ENCODE data around the gene DDX17.
"Not testable (repeated sequence)": the region's sequence is repeated elsewhere in the genome, so short reads cannot be mapped to it uniquely, and the experiment has no call there.

Gene DDX17

DNA sequence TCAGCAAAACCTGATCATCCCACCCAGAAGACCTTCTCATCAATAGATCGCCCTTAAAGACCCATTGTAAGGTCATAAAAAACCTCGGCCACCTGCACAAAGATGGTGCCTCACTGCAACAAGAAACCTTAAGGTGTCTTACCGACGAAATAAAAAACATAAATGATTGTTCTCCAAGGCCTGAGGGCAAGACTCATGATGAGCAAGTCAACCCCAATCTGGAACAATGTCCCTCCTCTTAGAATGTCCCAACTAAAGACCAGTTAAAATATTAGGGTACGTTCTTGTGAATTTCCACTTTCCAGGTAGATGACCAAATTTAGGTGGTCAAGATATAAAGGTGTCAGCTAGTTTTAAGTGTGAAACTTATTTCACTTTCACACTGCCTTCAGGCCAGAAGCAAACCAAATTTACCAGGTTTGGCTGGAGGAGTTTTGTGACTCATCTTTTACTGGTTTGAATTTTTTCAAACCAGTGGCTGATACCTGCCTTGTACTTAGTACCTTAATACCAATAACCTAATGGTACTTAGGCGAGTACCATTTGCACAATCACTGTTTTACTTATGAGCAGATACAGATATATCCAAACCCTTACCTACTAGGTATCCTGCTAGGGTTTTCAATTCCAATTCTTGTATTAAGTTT, 23.3 kb downstream of the DDX17 start:
- Mint-ChIP-seq H3K4me3 (no peak overlapping the region), H3K4me1 (ENCODE audit: low read depth) (peaks cover 37% of the 10 kb centered on the region), H3K27me3 (no peaks in the 10 kb centered on the region), H3K9me3 (ENCODE audit: low read depth) (no peaks in the 10 kb centered on the region), H3K36me3 (peaks cover 13% of the 10 kb centered on the region), H3K27ac (peak overlapping the region; percentile 12)

DNA sequence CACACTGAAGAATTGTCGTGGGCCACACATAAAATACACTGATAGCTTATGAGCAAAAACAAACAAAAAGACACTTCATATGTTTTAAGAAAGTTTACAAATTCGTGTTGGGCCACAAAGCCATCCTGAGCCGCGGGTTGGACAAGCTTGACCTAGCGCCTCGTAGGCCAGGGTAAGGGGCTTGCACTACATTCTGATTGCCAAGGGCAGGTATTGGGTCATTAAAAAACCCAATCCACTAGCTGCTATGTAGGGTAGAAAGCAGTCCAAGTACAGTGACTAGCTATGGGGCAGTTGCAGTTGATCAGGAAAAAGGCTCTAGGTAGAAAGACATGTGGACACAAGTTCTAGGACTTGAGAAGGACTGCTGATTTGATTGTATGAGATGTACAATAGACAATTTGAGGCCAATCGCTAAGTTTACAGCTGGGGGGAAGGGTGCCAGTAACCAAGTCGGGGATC, 24.2 kb downstream of the DDX17 start:
- H3K36me3 Mint-ChIP-seq = peaks cover 12% of the 10 kb centered on the region
- no peaks in the 10 kb centered on the region for H3K9me3 Mint-ChIP-seq (ENCODE audit: low read depth)
- peaks cover 36% of the 10 kb centered on the region for H3K4me1 Mint-ChIP-seq (ENCODE audit: low read depth)
- H3K27me3 Mint-ChIP-seq = no peaks in the 10 kb centered on the region
- H3K4me3 Mint-ChIP-seq = no peak overlapping the region
- no peak overlapping the region for H3K27ac Mint-ChIP-seq

DNA sequence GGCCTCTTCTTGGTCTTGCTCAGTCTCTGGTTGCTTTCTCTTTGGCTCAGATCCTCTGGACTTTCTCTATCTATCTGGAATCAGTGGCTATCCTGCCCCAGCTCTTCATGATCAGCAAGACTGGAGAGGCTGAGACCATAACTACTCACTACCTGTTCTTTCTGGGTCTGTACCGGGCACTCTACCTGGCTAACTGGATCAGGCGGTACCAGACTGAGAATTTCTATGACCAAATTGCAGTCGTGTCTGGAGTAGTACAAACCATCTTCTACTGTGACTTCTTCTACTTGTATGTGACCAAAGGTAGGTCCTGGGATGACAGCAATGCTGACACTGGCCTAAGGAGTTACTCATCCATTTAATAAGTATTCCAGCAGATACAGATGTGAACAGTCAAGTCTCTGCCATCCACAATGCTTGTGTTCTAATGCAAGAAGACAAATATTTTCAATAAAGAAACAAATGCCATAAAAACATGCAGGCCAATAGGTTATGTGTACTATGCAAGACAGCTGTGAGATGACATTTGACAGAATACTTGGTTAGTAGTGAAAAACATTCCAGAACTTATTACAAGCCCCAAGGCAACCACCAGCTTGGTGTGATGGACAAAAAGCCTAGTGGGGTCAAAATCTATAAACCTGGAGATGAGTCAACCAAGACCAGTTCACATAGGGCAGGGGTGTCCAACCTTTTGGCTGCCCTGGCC, 24.8 kb downstream of the DDX17 start:
- no peak overlapping the region for H3K4me3 Mint-ChIP-seq
- peaks cover 31% of the 10 kb centered on the region for H3K4me1 Mint-ChIP-seq (ENCODE audit: low read depth)
- peak overlapping the region; percentile 1 for H3K27ac Mint-ChIP-seq
- peaks cover 12% of the 10 kb centered on the region for H3K36me3 Mint-ChIP-seq
- H3K27me3 Mint-ChIP-seq = no peaks in the 10 kb centered on the region
- no peaks in the 10 kb centered on the region for H3K9me3 Mint-ChIP-seq (ENCODE audit: low read depth)

DNA sequence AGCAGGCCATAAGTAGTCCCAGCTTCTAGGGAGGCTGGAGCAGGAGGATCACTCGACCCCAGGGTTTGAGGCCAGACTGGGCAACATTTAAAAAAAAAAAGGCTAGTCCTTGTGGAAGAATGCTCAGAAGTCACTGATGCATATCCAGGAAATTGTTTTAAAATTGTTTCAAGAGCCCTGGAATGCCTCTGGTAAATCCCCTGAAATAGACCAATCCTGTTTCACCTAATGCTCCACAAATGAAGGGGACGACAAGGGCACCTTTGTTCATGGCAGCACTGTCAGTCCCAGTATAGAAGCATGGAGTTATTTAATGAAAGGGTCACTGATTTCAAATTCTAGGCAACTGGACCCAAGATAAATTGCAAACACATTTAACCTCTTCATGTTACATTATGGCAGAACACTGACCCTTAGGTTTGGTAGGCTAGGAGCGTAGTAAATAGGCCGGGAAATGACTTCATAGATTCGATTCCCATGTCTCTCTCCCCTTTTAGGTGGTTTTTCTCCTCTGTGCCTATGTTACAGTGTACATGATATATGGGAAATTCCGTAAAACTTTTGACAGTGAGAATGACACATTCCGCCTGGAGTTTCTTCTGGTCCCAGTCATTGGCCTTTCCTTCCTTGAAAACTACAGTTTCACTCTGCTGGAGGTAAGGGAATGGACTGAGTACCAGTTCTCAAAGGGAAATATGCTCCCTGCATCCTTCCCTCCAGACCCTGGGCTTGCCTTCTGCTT, 26.8 kb downstream of the DDX17 start:
- Mint-ChIP-seq H3K36me3 (peaks cover 11% of the 10 kb centered on the region), H3K27me3 (no peaks in the 10 kb centered on the region), H3K4me3 (no peak overlapping the region), H3K4me1 (ENCODE audit: low read depth) (peaks cover 24% of the 10 kb centered on the region), H3K27ac (peak overlapping the region; percentile 66), H3K9me3 (ENCODE audit: low read depth) (no peaks in the 10 kb centered on the region)

DNA sequence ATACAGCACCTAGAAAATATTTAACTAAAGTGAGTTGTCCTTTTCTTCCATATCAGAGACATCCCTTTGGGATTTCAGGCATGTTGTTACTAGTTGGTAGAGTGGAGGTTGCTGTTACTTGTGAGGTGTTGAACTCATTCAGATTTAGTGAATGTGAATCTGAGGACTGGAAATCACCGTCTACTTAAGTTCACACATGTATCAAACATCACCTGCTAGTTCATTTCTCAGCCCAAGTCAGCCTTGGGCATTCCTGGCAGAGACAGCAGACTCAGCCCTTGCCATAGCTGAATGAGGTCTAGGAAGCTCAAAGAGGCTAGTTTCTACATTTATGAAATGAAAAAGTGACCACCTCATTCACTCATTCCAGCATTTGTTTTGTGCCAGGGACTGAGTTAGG, 28.5 kb downstream of the DDX17 start:
- peaks cover 4% of the 10 kb centered on the region for H3K36me3 Mint-ChIP-seq
- H3K4me1 Mint-ChIP-seq (ENCODE audit: low read depth) = peaks cover 10% of the 10 kb centered on the region
- no peaks in the 10 kb centered on the region for H3K9me3 Mint-ChIP-seq (ENCODE audit: low read depth)
- no peak overlapping the region for H3K4me3 Mint-ChIP-seq
- no peak overlapping the region for H3K27ac Mint-ChIP-seq
- no peaks in the 10 kb centered on the region for H3K27me3 Mint-ChIP-seq

DNA sequence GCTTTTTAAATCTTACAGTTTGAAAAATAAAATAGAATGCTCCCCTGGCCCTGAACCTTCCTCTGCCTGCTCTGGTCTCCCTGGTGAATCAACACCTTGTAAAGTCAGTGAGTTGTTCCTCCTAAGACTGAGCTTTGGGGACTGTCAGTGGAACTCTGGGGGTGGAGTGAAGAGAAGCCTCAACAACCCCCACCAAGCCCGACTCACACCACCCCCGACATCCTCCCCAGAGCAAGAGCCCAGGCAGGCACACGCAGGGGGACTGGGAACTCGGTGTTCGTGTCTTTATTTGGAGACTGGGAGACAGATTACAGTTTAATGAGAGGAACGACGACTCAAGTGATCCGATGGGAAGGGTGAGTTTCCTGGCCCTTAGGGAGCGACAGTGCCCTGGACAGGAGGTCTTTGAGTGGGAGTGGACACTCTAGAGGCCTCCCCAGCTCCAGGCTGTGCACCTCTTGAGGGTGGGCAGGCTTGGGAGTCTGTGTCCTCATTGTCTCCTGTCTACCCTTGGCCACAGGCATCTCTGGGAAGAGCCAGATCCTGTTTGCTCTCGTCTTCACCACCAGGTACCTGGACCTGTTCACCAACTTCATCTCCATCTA, 32.0 kb downstream of the DDX17 start:
- peaks cover 6% of the 10 kb centered on the region for H3K4me1 Mint-ChIP-seq (ENCODE audit: low read depth)
- H3K27ac Mint-ChIP-seq = no peak overlapping the region
- no peaks in the 10 kb centered on the region for H3K36me3 Mint-ChIP-seq
- H3K4me3 Mint-ChIP-seq = no peak overlapping the region
- no peaks in the 10 kb centered on the region for H3K9me3 Mint-ChIP-seq (ENCODE audit: low read depth)
- H3K27me3 Mint-ChIP-seq = no peaks in the 10 kb centered on the region

DNA sequence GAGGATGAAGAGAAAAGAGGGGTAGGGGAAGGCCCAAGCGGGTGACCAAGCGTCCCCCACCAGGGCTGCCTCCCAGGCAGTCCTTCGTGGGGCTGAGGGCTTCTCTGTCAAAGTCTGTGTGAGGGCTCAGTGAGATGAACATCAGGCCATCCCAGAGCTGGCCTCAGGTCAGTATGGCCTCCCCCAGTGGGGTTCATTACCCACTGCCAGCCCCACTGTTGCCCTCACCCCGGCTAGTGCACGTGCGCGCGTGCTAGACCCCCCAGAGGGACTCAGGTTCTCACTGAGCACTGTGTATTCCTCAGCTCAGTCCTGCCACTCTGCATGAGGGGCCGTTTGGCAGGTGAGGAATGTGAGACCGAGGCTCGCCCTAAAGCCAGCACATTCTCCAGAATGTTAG, 34.9 kb downstream of the DDX17 start:
- no peaks in the 10 kb centered on the region for H3K9me3 Mint-ChIP-seq (ENCODE audit: low read depth)
- peaks cover 4% of the 10 kb centered on the region for H3K27me3 Mint-ChIP-seq
- no peaks in the 10 kb centered on the region for H3K36me3 Mint-ChIP-seq
- no peak overlapping the region for H3K4me3 Mint-ChIP-seq
- H3K4me1 Mint-ChIP-seq (ENCODE audit: low read depth) = peaks cover 7% of the 10 kb centered on the region
- H3K27ac Mint-ChIP-seq = no peak overlapping the region

DNA sequence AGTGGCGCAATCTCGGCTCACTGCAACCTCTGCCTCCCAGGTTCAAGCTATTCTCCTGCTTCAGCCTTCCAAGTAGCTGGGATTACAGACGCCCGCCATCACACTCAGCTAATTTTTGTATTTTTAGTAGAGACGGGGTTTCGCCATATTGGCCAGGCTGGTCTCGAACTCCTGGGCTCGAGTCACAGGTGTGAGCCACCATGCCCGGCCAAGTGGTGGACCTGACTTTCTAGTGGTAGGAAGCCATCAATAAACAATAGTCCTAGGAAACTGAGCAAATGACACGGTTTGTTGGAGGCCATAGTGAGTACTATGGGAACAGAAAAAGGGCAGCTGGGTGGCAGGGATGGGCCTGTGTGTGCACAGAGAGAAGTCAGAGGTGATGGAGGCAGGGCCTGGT, 35.9 kb downstream of the DDX17 start:
- not testable (repeated sequence) for H3K4me1 Mint-ChIP-seq (ENCODE audit: low read depth); H3K36me3 Mint-ChIP-seq; H3K27ac Mint-ChIP-seq; H3K27me3 Mint-ChIP-seq; H3K9me3 Mint-ChIP-seq (ENCODE audit: low read depth); H3K4me3 Mint-ChIP-seq

DNA sequence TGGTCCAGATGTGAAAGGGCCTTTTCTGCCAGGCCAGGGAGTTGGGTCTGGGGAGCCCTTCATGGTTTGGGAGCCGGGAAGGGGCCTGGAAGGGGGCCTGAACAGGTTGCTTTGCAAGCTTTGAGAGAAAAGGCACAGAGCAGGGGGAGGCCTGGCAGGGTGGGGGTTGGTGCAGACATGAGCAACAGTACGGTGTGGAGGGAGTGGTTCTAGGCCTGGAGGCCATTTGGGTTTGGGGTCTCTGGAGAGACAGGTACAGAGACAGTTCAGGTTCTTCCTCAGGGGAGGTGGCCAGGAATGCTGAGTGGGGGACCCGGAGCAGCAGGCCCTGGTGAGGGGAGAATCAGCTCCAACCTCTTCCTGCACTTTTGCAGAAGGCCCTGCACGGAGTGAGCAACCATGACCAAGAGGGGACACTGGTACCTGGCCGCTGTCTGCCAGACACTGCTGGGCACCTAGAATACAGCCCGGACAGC, 36.8 kb downstream of the DDX17 start:
- H3K4me1 Mint-ChIP-seq (ENCODE audit: low read depth) = peaks cover 3% of the 10 kb centered on the region
- peaks cover 4% of the 10 kb centered on the region for H3K27me3 Mint-ChIP-seq
- H3K27ac Mint-ChIP-seq = no peak overlapping the region
- H3K9me3 Mint-ChIP-seq (ENCODE audit: low read depth) = no peaks in the 10 kb centered on the region
- no peaks in the 10 kb centered on the region for H3K36me3 Mint-ChIP-seq
- H3K4me3 Mint-ChIP-seq = peak overlapping the region; percentile 7

DNA sequence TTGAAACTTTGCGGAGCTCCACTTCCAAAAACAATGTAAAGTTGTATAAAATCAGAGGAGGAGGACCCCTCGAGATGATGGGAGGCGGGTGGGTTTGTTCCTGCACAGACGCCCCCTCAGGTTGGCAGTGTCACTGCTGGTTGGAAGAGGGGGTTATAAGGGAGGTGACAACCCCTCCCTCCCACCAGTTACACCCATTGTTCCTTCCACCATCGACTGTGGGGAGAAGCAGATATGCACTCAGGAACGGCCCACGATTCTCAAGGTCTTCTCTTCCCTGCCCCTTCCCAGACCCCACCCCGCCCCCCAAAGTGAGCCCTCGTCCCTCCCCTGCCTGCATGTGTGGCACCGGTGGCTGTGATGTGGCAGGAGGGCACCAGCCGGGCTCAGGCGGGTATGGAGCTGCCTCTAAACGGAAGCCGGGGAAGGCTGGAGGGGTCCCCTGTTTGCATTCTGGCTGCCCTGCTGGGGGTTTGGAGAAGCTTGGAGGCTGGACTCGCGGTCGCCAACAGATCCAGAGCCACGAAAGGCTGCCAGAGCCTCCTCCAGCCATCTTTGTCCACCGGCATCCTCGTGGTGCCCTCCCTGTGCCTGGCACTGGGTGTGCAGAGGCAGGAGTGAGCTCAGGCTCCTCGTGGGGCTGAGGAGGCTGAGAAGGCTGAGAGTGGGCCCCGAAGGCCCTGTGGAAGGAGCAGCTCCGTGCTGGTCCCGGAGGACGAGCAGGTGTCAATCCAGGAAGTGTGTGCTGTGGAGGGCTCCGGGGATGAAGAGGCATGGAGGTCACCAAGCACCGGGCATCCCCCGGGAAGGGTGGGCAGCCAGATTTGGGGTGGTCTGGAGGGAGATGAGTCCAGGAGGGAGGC, 37.4 kb downstream of the DDX17 start:
- H3K9me3 Mint-ChIP-seq (ENCODE audit: low read depth) = no peaks in the 10 kb centered on the region
- H3K27me3 Mint-ChIP-seq = peaks cover 10% of the 10 kb centered on the region
- H3K4me3 Mint-ChIP-seq = peak overlapping the region; percentile 60
- no peaks in the 10 kb centered on the region for H3K36me3 Mint-ChIP-seq
- peaks cover 3% of the 10 kb centered on the region for H3K4me1 Mint-ChIP-seq (ENCODE audit: low read depth)
- no peak overlapping the region for H3K27ac Mint-ChIP-seq

DNA sequence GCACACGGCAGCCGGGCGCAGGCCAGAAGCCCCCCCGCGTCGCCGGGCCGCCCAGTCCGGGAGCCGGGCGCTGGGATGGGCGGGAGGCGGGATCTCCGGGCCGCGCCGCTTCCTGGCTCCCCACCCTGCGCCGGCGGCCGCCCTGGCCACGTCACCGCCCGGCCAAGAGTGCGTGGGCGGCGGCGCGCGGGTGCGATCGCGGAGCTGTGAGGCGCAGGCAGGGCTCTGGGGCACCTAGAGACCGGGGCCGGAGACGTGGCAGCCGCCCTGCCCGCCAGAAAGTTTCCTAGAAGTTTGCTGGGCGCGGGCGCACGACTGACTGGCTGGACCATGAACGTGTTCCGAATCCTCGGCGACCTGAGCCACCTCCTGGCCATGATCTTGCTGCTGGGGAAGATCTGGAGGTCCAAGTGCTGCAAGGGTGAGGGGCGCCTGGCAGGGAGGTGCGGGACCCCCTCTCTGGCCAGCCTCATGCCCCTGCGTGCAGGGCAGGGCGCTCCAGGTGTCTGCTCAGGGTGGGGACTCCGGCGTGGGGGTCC, 38.1 kb downstream of the DDX17 start, which contains the start of gene KDELR3:
Gene KDELR3, plus strand, starts transcription at position 193 of the 539 bp plus-strand sequence. Its CDS starts 138 bp downstream, at position 331.
- H3K36me3 Mint-ChIP-seq = no peaks in the 10 kb centered on the region
- no peak within 1 kb of the TSS for H3K27ac Mint-ChIP-seq
- H3K4me3 Mint-ChIP-seq = peak within 1 kb of the TSS; percentile 76
- peaks cover 3% of the 10 kb centered on the region for H3K4me1 Mint-ChIP-seq (ENCODE audit: low read depth)
- H3K9me3 Mint-ChIP-seq (ENCODE audit: low read depth) = no peaks in the 10 kb centered on the region
- H3K27me3 Mint-ChIP-seq = peaks cover 14% of the 10 kb centered on the region

DNA sequence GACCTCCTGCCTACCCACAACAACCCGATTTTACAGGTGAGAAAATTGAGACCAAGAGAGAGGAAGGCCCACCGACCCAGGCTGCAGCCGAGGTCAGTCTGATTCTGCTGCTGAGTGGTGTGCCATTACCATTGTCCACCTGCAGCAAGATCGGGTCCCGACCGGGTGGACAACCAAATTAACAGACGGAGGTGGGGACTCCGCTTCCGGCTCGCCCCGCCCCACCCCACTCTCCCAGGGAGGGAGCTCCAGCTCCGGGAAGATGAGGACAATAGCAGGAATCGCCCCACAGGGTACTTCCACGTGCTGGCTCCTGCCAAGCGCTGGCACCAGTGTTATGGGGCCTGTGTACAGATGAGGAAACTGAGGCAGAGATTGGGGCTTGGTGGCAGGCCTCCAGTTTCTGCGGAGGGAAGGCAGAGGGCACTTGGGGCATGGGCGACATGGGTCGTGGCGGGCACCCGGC, 38.6 kb downstream of the DDX17 start:
- Mint-ChIP-seq H3K9me3 (ENCODE audit: low read depth) (no peaks in the 10 kb centered on the region), H3K27me3 (peaks cover 14% of the 10 kb centered on the region), H3K4me1 (ENCODE audit: low read depth) (peaks cover 3% of the 10 kb centered on the region), H3K4me3 (peak overlapping the region; percentile 76), H3K27ac (no peak overlapping the region), H3K36me3 (no peaks in the 10 kb centered on the region)

DNA sequence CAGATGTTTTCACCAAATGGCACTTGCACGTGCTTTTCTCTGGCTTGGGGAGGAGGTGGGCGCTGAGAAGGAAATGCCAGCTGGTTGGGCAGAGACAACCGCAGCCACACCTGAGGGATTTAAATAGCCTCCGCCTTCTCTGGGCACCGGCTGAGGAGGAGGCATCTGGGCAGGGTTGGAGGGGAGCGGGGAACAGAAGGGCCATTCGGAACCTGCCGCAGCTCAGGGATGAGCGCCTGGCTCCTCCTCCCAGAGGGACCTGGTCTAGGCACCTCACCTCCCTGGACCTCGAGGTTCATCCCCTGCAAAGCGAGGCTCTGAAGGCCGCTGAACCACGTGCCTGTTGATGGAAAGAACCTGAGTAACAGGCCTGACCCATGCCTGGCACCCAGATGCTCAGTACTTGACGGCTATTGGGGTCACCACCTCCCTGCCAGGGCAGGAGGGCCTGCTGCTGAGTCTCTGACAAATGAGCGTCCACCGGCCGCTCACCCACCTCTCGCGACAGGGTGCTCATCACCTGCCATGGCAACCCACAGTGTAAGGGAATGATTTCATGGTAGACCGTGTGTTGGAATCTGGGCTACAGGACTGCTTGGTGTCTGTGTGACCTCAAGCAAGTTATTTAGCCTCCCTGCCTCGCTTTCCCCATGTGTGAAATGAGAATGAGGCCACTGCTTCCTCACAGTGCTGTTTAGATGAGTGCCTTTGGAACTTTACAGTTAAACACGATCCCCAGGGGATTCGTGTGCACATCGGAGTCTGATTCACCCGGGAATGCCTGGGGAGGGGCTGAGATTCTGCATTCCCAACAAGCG, 40.2 kb downstream of the DDX17 start:
- H3K36me3 Mint-ChIP-seq = no peaks in the 10 kb centered on the region
- no peaks in the 10 kb centered on the region for H3K9me3 Mint-ChIP-seq (ENCODE audit: low read depth)
- peaks cover 21% of the 10 kb centered on the region for H3K27me3 Mint-ChIP-seq
- peaks cover 12% of the 10 kb centered on the region for H3K4me1 Mint-ChIP-seq (ENCODE audit: low read depth)
- H3K27ac Mint-ChIP-seq = no peak overlapping the region
- H3K4me3 Mint-ChIP-seq = peak overlapping the region; percentile 15

Data from activated naive CD8-positive, alpha-beta T cell (primary cell).